Gastroesophageal sphincter (tissue), 4 donors: ENCODE measurements around the gene RPL35A. TPM values are rescaled to one million over a fixed set of nuclear protein-coding genes. Genes with fewer than 3 reads are reported as not detected.
"Not testable (repeated sequence)": the region's sequence is repeated elsewhere in the genome, so short reads cannot be mapped to it uniquely, and the experiment has no call there.

Experiments
- ATAC-seq: fragments of 150-250 bp; one replicate; pipeline ENCODE4 v1.9.1; 2016; ENCODE audit warnings: mild to moderate bottlenecking, moderate library complexity
- H3K27ac ChIP-seq, 4 donors: fragments of 200-600 bp; sonication (generic) in 3 of 4; 1 replicate in 3 of 4; 2 replicates in 1 of 4; pipeline ENCODE4 v1.5.1; 2016 to 2019
- H3K27me3 ChIP-seq: fragments of 200-600 bp; sonication (generic); one replicate; pipeline ENCODE4 v1.5.1; 2019
- H3K36me3 ChIP-seq, 2 donors: fragments of 200-600 bp; sonication (generic); one replicate each; pipeline ENCODE4 v1.5.1; 2019; ENCODE audit warnings: control low read depth in 1 of 2
- H3K4me1 ChIP-seq, 3 donors: fragments of 200-600 bp; sonication (generic); 1 replicate in 2 of 3; 2 replicates in 1 of 3; pipeline ENCODE4 v1.5.1; 2016 to 2019; ENCODE audit warnings: control low read depth in 2 of 3
- H3K4me3 ChIP-seq, 2 donors: fragments of 200-600 bp; sonication (generic); one replicate each; pipeline ENCODE4 v1.5.1; 2019; ENCODE audit warnings: mild to moderate bottlenecking in 1 of 2, moderate library complexity in 1 of 2
- H3K9me3 ChIP-seq, 3 donors: fragments of 200-600 bp; sonication (generic); one replicate each; pipeline ENCODE4 v1.5.1; 2017 to 2019; ENCODE audit warnings: control low read depth in 2 of 3
- CTCF ChIP-seq, 4 experiments: fragments of 200-600 bp in 2 of 4; fragments of 450-650 bp in 2 of 4; sonication (generic) in 1 of 4; IDR thresholded peaks; one replicate each; pipeline ENCODE4 v1.5.1; 2017 to 2019; ENCODE audit warnings: antibody characterized with exemption in 4 of 4, mild to moderate bottlenecking in 2 of 4, moderate library complexity in 2 of 4
- EP300 ChIP-seq: sonication (generic); formaldehyde crosslinking; IDR thresholded peaks from one replicate; pipeline ENCODE4 v1.6.1; 2017; ENCODE audit warnings: antibody characterized with exemption, mild to moderate bottlenecking
- POLR2A ChIP-seq, 2 donors: fragments of 450-650 bp; IDR thresholded peaks; one replicate each; pipeline ENCODE4 v1.6.1; 2017; ENCODE audit warnings: antibody characterized with exemption in 2 of 2, mild to moderate bottlenecking in 2 of 2, moderate library complexity in 1 of 2
- POLR2AphosphoS5 ChIP-seq: sonication (generic); formaldehyde crosslinking; IDR thresholded peaks from one replicate; pipeline ENCODE4 v1.6.1; 2017; ENCODE audit warnings: antibody characterized with exemption
- WGBS, 2 donors: methylation state at CpG; one replicate each; pipeline ENCODE4 v1.1.5; 2018; ENCODE audit warnings: low coverage in 1 of 2; 5-methylcytosine and 5-hydroxymethylcytosine counted together
- total RNA-seq, 4 donors: library from RNA; depleted of rRNA; stranded (reverse); fragments of >200 nt; gene quantifications; one replicate each; pipeline ENCODE4 v1.1.0, GENCODE V29; 2016

RPL35A gene
- total RNA-seq, 4 donors from 2014 or later = 394 to 1,032 (median 816) TPM

- H3K4me3 ChIP-seq = no peak overlapping the region
- no peaks in the 10 kb centered on the region for H3K27me3 ChIP-seq
- H3K36me3 ChIP-seq = peaks cover 0 to 15% of the 10 kb centered on the region in 2 donors
- H3K4me1 ChIP-seq = peaks cover 0 to 11% (median 0%) of the 10 kb centered on the region in 3 donors
- TF ChIP-seq POLR2AphosphoS5 (no peak), EP300 (no peak), POLR2A (IDR thresholded peaks at IDR 0.05) (no peak), CTCF (IDR thresholded peaks at IDR 0.05) (no peak)
- WGBS, 2 donors = 86 to 90% methylated on average over 2 to 4 of the region's 4 CpGs
- no peak overlapping the region for H3K27ac ChIP-seq
- no peak for ATAC-seq
- H3K9me3 ChIP-seq = no peaks in the 10 kb centered on the region
These were observed 40.9 kb upstream of the RPL35A start for GRCh38 chr3:197908957-197909701.

GRCh38 chr3:197912741-197913476 lies 37.1 kb upstream of the RPL35A start:
- Histone ChIP-seq H3K27ac (no peak overlapping the region), H3K36me3 (peaks cover 0 to 19% of the 10 kb centered on the region in 2 donors), H3K9me3 (no peaks in the 10 kb centered on the region), H3K4me1 (no peaks in the 10 kb centered on the region), H3K27me3 (no peaks in the 10 kb centered on the region), H3K4me3 (no peak overlapping the region)
- 76% methylated on average over 9 to 10 of the region's 33 CpGs for WGBS, 2 donors
- no peak for TF ChIP-seq EP300
- no peak for TF ChIP-seq POLR2A (IDR thresholded peaks at IDR 0.05)
- no peak for TF ChIP-seq POLR2AphosphoS5
- TF ChIP-seq CTCF (IDR thresholded peaks at IDR 0.05) = no peak
- no peak for ATAC-seq

GRCh38 chr3:197913641-197914380 lies 36.2 kb upstream of the RPL35A start:
- Histone ChIP-seq H3K9me3 (no peaks in the 10 kb centered on the region), H3K36me3 (peaks cover 0 to 21% of the 10 kb centered on the region in 2 donors), H3K27me3 (no peaks in the 10 kb centered on the region), H3K27ac (no peak overlapping the region), H3K4me1 (no peaks in the 10 kb centered on the region), H3K4me3 (no peak overlapping the region)
- no peak for ATAC-seq
- TF ChIP-seq POLR2AphosphoS5 = no peak
- 93 to 97% methylated on average over 6 to 12 of the region's 12 CpGs for WGBS, 2 donors

GRCh38 chr3:197921429-197922275 lies 28.3 kb upstream of the RPL35A start:
- not testable (repeated sequence) for H3K27ac ChIP-seq, H3K9me3 ChIP-seq, H3K4me1 ChIP-seq, H3K27me3 ChIP-seq, ATAC-seq, H3K4me3 ChIP-seq
- 59 to 76% methylated on average over 5 to 16 of the region's 24 CpGs for WGBS, 2 donors
- H3K36me3 ChIP-seq = peaks cover 0 to 44% of the 10 kb centered on the region in 2 donors

- Histone ChIP-seq H3K4me1 (no peaks in the 10 kb centered on the region), H3K9me3 (no peaks in the 10 kb centered on the region), H3K4me3 (no peak overlapping the region), H3K27ac (no peak overlapping the region), H3K36me3 (peaks cover 0 to 70% of the 10 kb centered on the region in 2 donors), H3K27me3 (no peaks in the 10 kb centered on the region)
- 51 to 65% methylated on average over 5 to 7 of the region's 7 CpGs for WGBS, 2 donors
- ATAC-seq = no peak
- TF ChIP-seq CTCF (IDR thresholded peaks at IDR 0.05) (no peak), EP300 (no peak)
These were observed 23.6 kb upstream of the RPL35A start for GRCh38 chr3:197926418-197926817.

- H3K4me3 ChIP-seq, ATAC-seq, H3K9me3 ChIP-seq, H3K27ac ChIP-seq, H3K27me3 ChIP-seq, H3K4me1 ChIP-seq: not testable (repeated sequence)
- WGBS, 2 donors = 95 to 100% methylated on average over 1 to 3 of the region's 3 CpGs
- H3K36me3 ChIP-seq = peaks cover 0 to 66% of the 10 kb centered on the region in 2 donors
These were observed 22.4 kb upstream of the RPL35A start for GRCh38 chr3:197927578-197927977.
